ENCODE results near the gene TMEM234. TPM values are rescaled to one million over a fixed set of nuclear protein-coding genes. Genes with fewer than 3 reads are reported as not detected.

Gene TMEM234
- total RNA-seq, 1 donor from 2014 or later, result 49.2 TPM

Other genes with a start within 250 kb of the TMEM234 start
- gene KHDRBS1, start 208.5 kb downstream of the TMEM234 start, total RNA-seq, result 232 and 235 TPM in 2 replicates
- 20.3 and 23.7 TPM in 2 replicates for gene TMEM39B, start 149.4 kb downstream of the TMEM234 start, total RNA-seq
- 67.0 and 68.4 TPM in 2 replicates for gene KPNA6, start 114.3 kb downstream of the TMEM234 start, total RNA-seq
- 55.2 and 55.6 TPM in 2 replicates for gene TXLNA, start 42.7 kb downstream of the TMEM234 start, total RNA-seq
- 15.5 and 16.5 TPM in 2 replicates for gene CCDC28B, start 21.8 kb downstream of the TMEM234 start, total RNA-seq
- 5.1 and 5.6 TPM in 2 replicates for gene IQCC, start 16.7 kb downstream of the TMEM234 start, total RNA-seq
- gene DCDC2B, start 13.3 kb downstream of the TMEM234 start, total RNA-seq, result not detected in 2 replicates
- 143 and 145 TPM in 2 replicates for gene EIF3I, start 54 bp upstream of the TMEM234 start, total RNA-seq
- gene FAM167B, start 24.9 kb upstream of the TMEM234 start, total RNA-seq, result 3.8 and 4.4 TPM in 2 replicates
- gene LCK, start 28.9 kb upstream of the TMEM234 start, total RNA-seq, result 0.77 and 1.2 TPM in 2 replicates
- 197 and 207 TPM in 2 replicates for gene HDAC1, start 69.7 kb upstream of the TMEM234 start, total RNA-seq
- 774 and 833 TPM in 2 replicates for gene MARCKSL1, start 113.9 kb upstream of the TMEM234 start, total RNA-seq
- 15.0 and 17.3 TPM in 2 replicates for gene FAM229A, start 140.1 kb upstream of the TMEM234 start, total RNA-seq
- 3.1 and 3.9 TPM in 2 replicates for gene TSSK3, start 140.2 kb upstream of the TMEM234 start, total RNA-seq
- 91.0 and 93.6 TPM in 2 replicates for gene BSDC1, start 172.1 kb upstream of the TMEM234 start, total RNA-seq
- 4.3 and 4.7 TPM in 2 replicates for gene ZBTB8B, start 242.7 kb upstream of the TMEM234 start, total RNA-seq